Right ventricle myocardium superior (tissue), 1 donor: Measurements from ENCODE around the gene ETFDH. TPM values are rescaled to one million over a fixed set of nuclear protein-coding genes. Genes with fewer than 3 reads are reported as not detected.
A peak's percentile ranks its signal among the peaks of the same experiment; 100 is the strongest.
"Not testable (repeated sequence)": the region's sequence is repeated elsewhere in the genome, so short reads cannot be mapped to it uniquely, and the experiment has no call there.

Experiments
- ATAC-seq: fragments of 200-7000 bp; cut with Tn5 transposase; one replicate; pipeline ENCODE4 v1.9.1; 2020; ENCODE audit warnings: mild to moderate bottlenecking; ENCODE audit not compliant: poor library complexity
- DNase-seq: peaks from one replicate; pipeline ENCODE4 v3.0.0-alpha.2; 2020
- intact Hi-C: fragments of 100-400 bp; cut with DNase I; formaldehyde crosslinking; loops from one replicate; pipeline ENCODE4 v1.11.2; 2022
- long read RNA-seq: library from polyadenylated mRNA; unstranded; transcript quantifications from one replicate; pipeline ENCODE4 v2.0.0, GENCODE V29; 2021
- total RNA-seq: library from RNA; stranded (reverse); fragmentation: NEBNext Ultra II Directional; extraction: Animal tissue kit (Norgen Biotek cat#: 25700); gene quantifications from one replicate; pipeline ENCODE4 v1.2.1, GENCODE V29; 2021
- donor health status: DM: no; HTN: yes; CAD: no; lungs with severe emphysema.

ETFDH gene
- 389 TPM for total RNA-seq
- long read RNA-seq, transcript ETFDH-206 (13 exons, 3,282 nt), result major isoform, 792 of 859 reads
- long read RNA-seq, partial matches to known transcripts, result 26 of 859 reads
- long read RNA-seq, other reads (novel, unspliced or antisense), result 36 of 859 reads

GRCh38 chr4:158671915-158672806 lies at the start of gene ETFDH:
Gene ETFDH (plus strand): TSS chr4:158672296. CDS start chr4:158672457, 161 bp downstream.
- peak; percentile 99 for DNase-seq
- intact Hi-C loops, result no loop called here
- ATAC-seq, result peak; percentile 93

GRCh38 chr4:158624889-158625478 lies 47.1 kb upstream of the ETFDH start:
- DNase-seq (no peak), ATAC-seq (peak; percentile 90)
- intact Hi-C loops, result loop anchor here (5.0 kb wide), 1 partner anchor 363 kb away; no protein-coding TSS in a partner anchor

GRCh38 chr4:158625544-158625943 lies 46.6 kb upstream of the ETFDH start:
- intact Hi-C loops, result no loop called here
- ATAC-seq, result peak; percentile 85
- DNase-seq, result no peak

GRCh38 chr4:158630893-158631292 lies 41.2 kb upstream of the ETFDH start:
- DNase-seq (no peak), ATAC-seq (no peak)
- intact Hi-C loops, result no loop called here

- ATAC-seq (no peak), DNase-seq (no peak)
- intact Hi-C loops, result no loop called here
These were observed 35.5 kb upstream of the ETFDH start for GRCh38 chr4:158636619-158637018.

- ATAC-seq, result no peak
- intact Hi-C loops, result no loop called here
These were observed 27.7 kb upstream of the ETFDH start for GRCh38 chr4:158644356-158644755.

GRCh38 chr4:158644760-158645159 lies 27.3 kb upstream of the ETFDH start:
- no peak for DNase-seq
- ATAC-seq, result no peak
- intact Hi-C loops, result no loop called here

More at GRCh38 chr4:158644356-158644755, 27.7 kb upstream of the ETFDH start:
- DNase-seq, result no peak

GRCh38 chr4:158649111-158649680 lies 22.9 kb upstream of the ETFDH start:
- no peak for ATAC-seq
- no peak for DNase-seq
- intact Hi-C loops, result no loop called here

- DNase-seq (no peak), ATAC-seq (no peak)
- intact Hi-C loops, result no loop called here
These were observed 19.2 kb upstream of the ETFDH start for GRCh38 chr4:158652920-158653319.

- intact Hi-C loops, result no loop called here
- DNase-seq (no peak), ATAC-seq (no peak)
These were observed 15.7 kb upstream of the ETFDH start for GRCh38 chr4:158656439-158656838.

- no peak for ATAC-seq
- intact Hi-C loops, result no loop called here
- no peak for DNase-seq
These were observed 14.8 kb upstream of the ETFDH start for GRCh38 chr4:158657291-158657690.

- intact Hi-C loops, ATAC-seq, DNase-seq: not testable (repeated sequence)
These were observed 8.8 kb upstream of the ETFDH start for GRCh38 chr4:158663255-158663654.

GRCh38 chr4:158663707-158664625 lies 8.1 kb upstream of the ETFDH start:
- DNase-seq, intact Hi-C loops, ATAC-seq: not testable (repeated sequence)

GRCh38 chr4:158664806-158665205 lies 7.3 kb upstream of the ETFDH start:
- no peak for ATAC-seq
- DNase-seq, result no peak
- intact Hi-C loops, result no loop called here

GRCh38 chr4:158666892-158667291 lies 5.2 kb upstream of the ETFDH start:
- ATAC-seq (no peak), DNase-seq (no peak)
- intact Hi-C loops, result no loop called here

GRCh38 chr4:158667651-158668198 lies 4.4 kb upstream of the ETFDH start:
- ATAC-seq (no peak), DNase-seq (no peak)
- intact Hi-C loops, result no loop called here

- ATAC-seq (no peak), DNase-seq (no peak)
- intact Hi-C loops, result no loop called here
These were observed 2.8 kb upstream of the ETFDH start for GRCh38 chr4:158669310-158669709.

- DNase-seq, result peak; percentile 84
- ATAC-seq, result peak; percentile 52
- intact Hi-C loops, result no loop called here
These were observed 976 bp upstream of the ETFDH start for GRCh38 chr4:158670975-158671664.
